Skeletal muscle tissue (tissue), 4 donors: Measurements from ENCODE around the gene ZCCHC10. TPM values are rescaled to one million over a fixed set of nuclear protein-coding genes. Genes with fewer than 3 reads are reported as not detected.
"Not testable (repeated sequence)": the region's sequence is repeated elsewhere in the genome, so short reads cannot be mapped to it uniquely, and the experiment has no call there.

Source experiments
- H3K27ac ChIP-seq: one replicate; pipeline ENCODE4 v1.7.0; 2013; ENCODE audit warnings: mild to moderate bottlenecking, low read depth, low read length, inconsistent platforms
- H3K27me3 ChIP-seq, 3 donors: one replicate each; pipeline ENCODE4 v1.7.0; 2013; ENCODE audit warnings: low read length in 3 of 3; ENCODE audit not compliant: control insufficient read depth in 3 of 3, insufficient read depth in 3 of 3
- H3K36me3 ChIP-seq, 3 donors: one replicate each; pipeline ENCODE4 v1.7.0; 2013; ENCODE audit warnings: low read length in 3 of 3; ENCODE audit not compliant: control insufficient read depth in 3 of 3, insufficient read depth in 3 of 3
- H3K4me1 ChIP-seq, 3 donors: one replicate each; pipeline ENCODE4 v1.7.0; 2013; ENCODE audit warnings: low read length in 3 of 3, mild to moderate bottlenecking in 3 of 3; ENCODE audit not compliant: control insufficient read depth in 3 of 3, insufficient read depth in 3 of 3
- H3K4me3 ChIP-seq, 3 donors: one replicate each; pipeline ENCODE4 v1.7.0; 2013; ENCODE audit warnings: low read length in 3 of 3
- H3K9ac ChIP-seq, 3 donors: one replicate each; pipeline ENCODE4 v1.7.0; 2013; ENCODE audit warnings: low read length in 3 of 3, mild to moderate bottlenecking in 3 of 3, moderate library complexity in 2 of 3, low read depth in 1 of 3
- H3K9me3 ChIP-seq, 3 donors: one replicate each; pipeline ENCODE4 v1.7.0; 2013; ENCODE audit warnings: low read length in 3 of 3; ENCODE audit not compliant: control insufficient read depth in 3 of 3
- total RNA-seq: library from RNA; depleted of rRNA; stranded (reverse); fragments of >200 nt; gene quantifications from one replicate; pipeline ENCODE4 v1.2.3, GENCODE V29; 2014
- donor health status: Osteomylitis.

ZCCHC10 gene
- total RNA-seq, 1 donor from 2014 or later: 11.0 TPM

DNA sequence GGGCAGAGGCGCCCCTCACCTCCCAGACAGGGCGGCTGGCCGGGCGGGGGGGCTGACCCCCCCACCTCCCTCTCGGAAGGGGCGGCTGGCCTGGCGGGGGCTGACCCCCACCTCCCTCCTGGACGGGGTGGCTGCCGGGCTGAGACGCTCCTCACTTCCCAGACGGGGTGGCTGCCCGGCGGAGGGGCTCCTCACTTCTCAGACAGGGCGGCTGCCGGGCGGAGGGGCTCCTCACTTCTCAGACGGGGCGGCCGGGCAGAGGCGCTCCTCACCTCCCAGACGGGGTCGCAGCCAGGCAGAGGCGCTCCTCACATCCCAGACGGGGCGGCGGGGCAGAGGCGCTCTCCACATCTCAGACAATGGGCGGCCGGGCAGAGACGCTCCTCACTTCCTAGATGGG, 43.4 kb downstream of the ZCCHC10 start:
- not testable (repeated sequence) for H3K9ac ChIP-seq

DNA sequence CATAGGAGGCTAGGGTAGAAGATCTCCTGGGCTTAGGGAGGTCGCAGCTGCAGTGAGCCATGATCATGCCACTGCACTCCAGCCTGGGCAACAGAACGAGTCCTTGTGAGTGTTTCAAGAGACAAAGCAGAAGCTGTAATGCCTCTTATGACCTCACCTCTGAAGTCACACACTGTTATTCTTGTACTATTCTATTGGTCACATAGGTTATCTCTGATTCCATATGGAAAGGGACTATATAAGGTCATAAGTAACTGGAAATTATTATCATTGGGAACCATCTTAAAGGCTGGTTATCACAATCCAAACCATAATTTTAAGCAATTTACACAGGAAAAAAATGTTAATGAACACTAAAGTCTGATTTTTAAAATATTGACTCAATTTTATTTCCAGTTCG, 45.1 kb downstream of the ZCCHC10 start:
- no peaks in the 10 kb centered on the region for H3K9me3 ChIP-seq
- H3K27me3 ChIP-seq: no peaks in the 10 kb centered on the region
- no peaks in the 10 kb centered on the region for H3K4me1 ChIP-seq
- no peak overlapping the region for H3K27ac ChIP-seq
- H3K9ac ChIP-seq: no peak overlapping the region
- H3K4me3 ChIP-seq: no peak overlapping the region
- H3K36me3 ChIP-seq: no peaks in the 10 kb centered on the region

More for the DNA sequence above, 43.4 kb downstream of the ZCCHC10 start:
- H3K4me1 ChIP-seq, H3K9me3 ChIP-seq, H3K27ac ChIP-seq, H3K36me3 ChIP-seq, H3K27me3 ChIP-seq, H3K4me3 ChIP-seq: not testable (repeated sequence)

DNA sequence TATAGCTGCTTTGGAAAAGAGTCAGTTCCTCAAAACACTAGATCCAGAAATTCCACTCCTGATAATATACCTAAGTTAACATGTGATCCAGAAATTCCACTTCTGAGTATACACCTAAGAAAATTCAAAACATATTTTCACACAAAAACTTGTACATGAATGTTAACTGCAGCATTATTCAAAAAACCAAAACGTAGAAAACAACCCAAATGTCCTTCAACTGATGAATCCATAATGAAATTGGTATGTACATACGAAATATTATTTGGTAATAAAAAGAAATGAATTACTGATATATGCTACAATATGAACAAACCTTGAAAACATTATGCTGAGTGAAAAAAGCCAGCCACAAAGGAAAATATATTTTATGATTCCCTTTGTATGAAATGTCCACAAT, 46.4 kb downstream of the ZCCHC10 start:
- Histone ChIP-seq H3K36me3 (no peaks in the 10 kb centered on the region), H3K27me3 (no peaks in the 10 kb centered on the region), H3K4me1 (no peaks in the 10 kb centered on the region), H3K27ac (no peak overlapping the region), H3K4me3 (no peak overlapping the region), H3K9me3 (no peaks in the 10 kb centered on the region), H3K9ac (no peak overlapping the region)

DNA sequence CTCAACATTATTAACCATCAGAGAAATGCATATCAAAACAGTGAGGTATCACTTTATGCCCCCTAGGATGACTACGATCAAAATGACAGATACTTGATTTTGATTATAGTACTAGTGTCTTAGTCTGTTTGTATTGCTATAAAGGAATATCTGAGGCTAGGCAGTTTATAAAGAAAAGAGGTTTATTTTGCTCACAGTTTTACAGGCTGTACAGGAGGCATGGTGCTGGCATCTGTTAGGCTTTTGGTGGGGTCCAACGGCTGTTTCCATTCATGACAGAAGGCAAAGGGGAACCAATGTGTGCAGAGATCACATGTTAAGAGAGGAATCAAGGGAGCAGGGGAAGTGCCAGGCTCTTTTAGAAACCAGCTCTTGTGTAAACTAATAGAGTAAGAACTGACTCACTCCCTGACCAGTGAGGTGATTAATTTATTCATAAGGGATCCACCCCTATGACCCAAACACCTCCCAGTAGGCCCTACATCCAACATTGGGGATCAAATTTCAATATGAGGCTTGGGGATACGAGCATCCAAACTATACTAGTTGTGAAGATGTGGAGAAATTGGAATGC, 46.9 kb downstream of the ZCCHC10 start:
- H3K4me3 ChIP-seq: no peak overlapping the region
- no peaks in the 10 kb centered on the region for H3K4me1 ChIP-seq
- no peak overlapping the region for H3K9ac ChIP-seq
- no peaks in the 10 kb centered on the region for H3K27me3 ChIP-seq
- no peaks in the 10 kb centered on the region for H3K9me3 ChIP-seq
- no peaks in the 10 kb centered on the region for H3K36me3 ChIP-seq
- H3K27ac ChIP-seq: no peak overlapping the region

DNA sequence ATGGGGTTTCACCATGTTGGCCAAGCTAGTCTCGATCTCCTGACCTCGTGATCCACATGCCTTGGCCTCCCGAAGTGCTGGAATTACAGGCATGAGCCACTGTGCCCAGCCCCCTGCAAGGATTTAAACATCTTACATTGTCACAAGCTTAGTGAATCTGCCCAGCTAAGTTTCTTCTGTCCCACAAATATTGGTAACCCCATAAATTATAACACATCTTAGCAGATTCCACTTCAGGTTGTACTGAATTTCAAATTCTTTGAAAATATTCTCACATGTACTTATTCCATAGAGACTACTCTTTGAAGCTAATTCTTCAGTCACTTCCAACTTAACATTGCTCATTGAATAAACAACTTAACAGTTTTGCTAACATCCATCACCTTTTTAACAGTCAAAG, 49.5 kb downstream of the ZCCHC10 start:
- no peaks in the 10 kb centered on the region for H3K36me3 ChIP-seq
- H3K27me3 ChIP-seq: no peaks in the 10 kb centered on the region
- no peak overlapping the region for H3K27ac ChIP-seq
- no peaks in the 10 kb centered on the region for H3K4me1 ChIP-seq
- no peaks in the 10 kb centered on the region for H3K9me3 ChIP-seq
- H3K4me3 ChIP-seq: no peak overlapping the region
- no peak overlapping the region for H3K9ac ChIP-seq

GRCh38 chr5:132972436-132972828, 53.9 kb downstream of the ZCCHC10 start:
- H3K4me3 ChIP-seq, H3K27ac ChIP-seq, H3K27me3 ChIP-seq, H3K9me3 ChIP-seq, H3K4me1 ChIP-seq, H3K36me3 ChIP-seq, H3K9ac ChIP-seq: not testable (repeated sequence)

DNA sequence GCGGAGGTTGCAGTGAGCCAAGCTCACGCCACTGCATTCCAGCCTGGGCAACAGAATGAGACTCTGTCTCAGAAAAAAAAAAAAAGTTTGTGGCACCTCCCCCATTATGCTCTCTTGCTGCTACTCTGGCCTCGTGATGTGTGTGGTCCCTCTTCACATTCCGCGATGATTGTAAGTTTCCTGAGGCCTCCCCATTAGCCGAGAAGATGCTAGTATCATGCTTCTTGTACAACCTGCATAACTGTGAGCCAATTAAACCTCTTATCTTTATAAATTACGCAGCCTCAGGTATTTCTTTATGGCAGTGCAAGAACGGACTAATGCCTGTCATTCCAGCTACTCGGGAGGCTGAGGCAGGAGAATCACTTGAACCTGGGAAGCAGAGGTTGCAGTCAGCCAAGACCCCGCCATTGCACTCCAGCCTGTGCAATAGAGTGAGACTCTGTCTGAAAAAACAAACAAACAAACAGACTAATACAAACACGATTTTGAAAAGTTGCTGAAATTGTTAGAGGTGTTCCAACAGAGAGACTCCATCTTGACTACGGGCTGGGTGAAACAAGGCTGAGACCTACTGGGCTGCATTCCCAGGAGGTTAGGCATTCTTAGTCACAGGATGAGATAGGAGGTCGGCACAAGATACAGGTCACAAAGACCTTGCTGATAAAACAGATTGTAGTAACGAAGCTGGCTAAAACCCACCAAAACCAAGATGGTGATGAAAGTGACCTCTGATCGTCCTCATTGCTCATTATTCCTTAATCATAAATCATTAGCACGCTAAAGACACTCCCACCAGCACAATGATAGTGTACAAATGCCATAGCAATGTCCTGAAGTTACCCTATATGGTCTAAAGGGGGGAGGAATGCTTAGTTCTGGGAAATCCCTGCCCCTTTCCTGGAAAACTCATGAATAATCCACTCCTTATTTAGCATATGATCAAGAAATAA, 54.6 kb downstream of the ZCCHC10 start:
- Histone ChIP-seq H3K9me3 (no peaks in the 10 kb centered on the region), H3K27ac (no peak overlapping the region), H3K36me3 (no peaks in the 10 kb centered on the region), H3K4me1 (no peaks in the 10 kb centered on the region), H3K27me3 (no peaks in the 10 kb centered on the region), H3K4me3 (no peak overlapping the region), H3K9ac (no peak overlapping the region)

DNA sequence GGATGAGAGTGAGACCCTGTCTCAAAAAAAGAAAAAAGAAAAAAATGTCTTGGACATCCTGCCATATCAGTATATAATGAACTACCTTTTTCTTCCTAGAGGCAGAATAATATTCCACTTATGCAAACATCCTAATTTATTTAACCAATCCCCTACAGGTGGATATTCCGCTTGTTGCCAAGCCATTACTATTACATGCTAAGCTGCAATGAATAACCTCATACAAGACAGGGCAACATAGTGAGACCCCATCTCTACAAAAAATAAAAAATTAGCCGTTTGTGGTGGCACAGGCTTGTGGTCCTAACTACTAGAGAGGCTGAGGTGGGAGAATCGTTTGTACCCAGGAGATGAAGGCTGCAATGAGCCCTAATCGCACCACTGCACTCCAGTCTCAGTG, 61.2 kb downstream of the ZCCHC10 start:
- no peaks in the 10 kb centered on the region for H3K27me3 ChIP-seq
- peaks cover 5 to 16% (median 12%) of the 10 kb centered on the region in 3 donors for H3K4me1 ChIP-seq
- peaks cover 0 to 2% (median 0%) of the 10 kb centered on the region in 3 donors for H3K36me3 ChIP-seq
- no peaks in the 10 kb centered on the region for H3K9me3 ChIP-seq
- no peak overlapping the region for H3K27ac ChIP-seq
- H3K4me3 ChIP-seq: no peak overlapping the region
- no peak overlapping the region for H3K9ac ChIP-seq

- Histone ChIP-seq H3K9me3 (no peaks in the 10 kb centered on the region), H3K36me3 (peaks cover 0 to 2% (median 0%) of the 10 kb centered on the region in 3 donors), H3K27me3 (no peaks in the 10 kb centered on the region), H3K4me1 (peaks cover 5 to 16% (median 15%) of the 10 kb centered on the region in 3 donors), H3K9ac (peak within 1 kb of the TSS; percentile 96 to 98 (median 98)), H3K27ac (peak within 1 kb of the TSS; percentile 99), H3K4me3 (peak within 1 kb of the TSS; percentile 82 to 98 (median 88))
Measured at GRCh38 chr5:132963171-132964104, 62.9 kb downstream of the ZCCHC10 start, which contains the start of gene AFF4. Gene AFF4 (minus strand): TSS chr5:132963634. CDS start chr5:132937189, 26,445 bp downstream.
